Activated CD8-positive, alpha-beta T cell treated with anti-CD3 and anti-CD28 coated beads for 36 hours (primary cell): ENCODE measurements around the gene DDX41. TPM values are rescaled to one million over a fixed set of nuclear protein-coding genes. Genes with fewer than 3 reads are reported as not detected.

Experiments
- ATAC-seq: fragments of 200-7000 bp; cut with Tn5 transposase; one replicate; pipeline ENCODE4 v1.10.0; 2021; ENCODE audit warnings: mild to moderate bottlenecking, moderate library complexity
- CTCF ChIA-PET: fragments of 350-600 bp; sonication (Branson Sonifier 250); formaldehyde crosslinking; loops from one replicate; lab custom pipeline; 2021; ENCODE audit warnings: antibody characterized with exemption; lab: Charles Lee
- POLR2A ChIA-PET: fragments of 350-600 bp; sonication (Branson Sonifier 250); formaldehyde crosslinking; loops from one replicate; lab custom pipeline; 2021; ENCODE audit warnings: antibody characterized with exemption; lab: Charles Lee
- DNase-seq: peaks from one replicate; pipeline ENCODE4 v3.0.0-alpha.2; 2020
- H3K27ac Mint-ChIP-seq: one replicate; pipeline ENCODE4 v1.8.0; 2021; ENCODE audit warnings: mild to moderate bottlenecking, mixed read lengths
- H3K27me3 Mint-ChIP-seq: one replicate; pipeline ENCODE4 v1.8.0; 2021; ENCODE audit warnings: mixed read lengths
- H3K36me3 Mint-ChIP-seq: one replicate; pipeline ENCODE4 v1.8.0; 2021; ENCODE audit warnings: low read depth, mixed read lengths
- H3K4me1 Mint-ChIP-seq: one replicate; pipeline ENCODE4 v1.8.0; 2021; ENCODE audit warnings: low read depth, mixed read lengths
- H3K4me3 Mint-ChIP-seq: one replicate; pipeline ENCODE4 v1.8.0; 2021; ENCODE audit warnings: mild to moderate bottlenecking, moderate library complexity, mixed read lengths
- H3K9me3 Mint-ChIP-seq: one replicate; pipeline ENCODE4 v1.8.0; 2021; ENCODE audit warnings: mixed read lengths
- CTCF ChIP-seq: fragments of 200-600 bp; IDR thresholded peaks from one replicate; pipeline ENCODE4 v1.8.0; 2022; ENCODE audit warnings: antibody characterized with exemption, mild to moderate bottlenecking
- intact Hi-C: fragments of 100-400 bp; cut with micrococcal nuclease; formaldehyde crosslinking; loops from one replicate; pipeline ENCODE4 v1.10.0; 2022
- total RNA-seq, 2 experiments: library from RNA; stranded (reverse); gene quantifications; one replicate each; pipeline ENCODE4 v1.2.3, GENCODE V29; 2021

Gene DDX41
- total RNA-seq, 2 experiments from 2014 or later: 226 to 228 TPM

DNA sequence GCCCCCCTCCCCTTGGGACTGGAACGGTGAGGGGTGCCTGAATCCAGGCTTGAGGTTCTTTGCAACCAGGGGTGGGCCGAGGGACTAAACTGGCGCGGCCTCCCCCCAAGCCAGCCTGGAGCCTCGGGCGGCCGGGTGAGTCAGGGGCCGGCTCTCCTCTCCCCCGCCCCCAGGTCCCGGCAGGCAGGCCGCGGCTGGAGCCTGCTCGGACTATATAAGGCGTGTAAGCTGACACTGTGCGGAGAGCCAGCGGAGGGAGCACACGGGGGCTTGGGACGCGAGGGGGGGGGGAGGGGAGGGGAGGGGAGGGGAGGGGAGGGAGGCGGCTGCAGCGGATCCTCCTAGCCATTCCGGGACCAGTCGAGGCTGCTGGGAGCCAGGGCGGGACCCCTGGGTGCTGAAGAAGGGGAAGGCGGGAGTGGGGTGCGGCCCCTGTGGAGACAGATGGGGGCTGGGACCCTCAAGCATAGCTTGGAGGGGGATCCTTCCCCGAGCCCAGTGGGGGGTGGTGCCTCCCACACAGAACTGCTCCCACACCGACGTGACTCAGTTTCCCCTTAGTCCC lies 20.0 kb downstream of the DDX41 start:
- peak overlapping the region; percentile 79 for H3K4me3 Mint-ChIP-seq
- H3K27ac Mint-ChIP-seq: peak overlapping the region; percentile 49
- peaks cover 38% of the 10 kb centered on the region for H3K4me1 Mint-ChIP-seq
- POLR2A ChIA-PET: interaction anchor here (0.8 to 7.1 kb wide), 8 partner anchors 9 to 107 kb away, joined by 3 to 130 read pairs (median 6); partner anchors contain the start of genes DBN1 and DDX41
- peak; percentile 50 for DNase-seq
- H3K9me3 Mint-ChIP-seq: no peaks in the 10 kb centered on the region
- no peak for TF ChIP-seq CTCF
- peaks cover 11% of the 10 kb centered on the region for H3K27me3 Mint-ChIP-seq
- intact Hi-C loops: loop anchor here (2.0 to 5.0 kb wide), 3 partner anchors 40 to 185 kb away; partner anchors contain the start of gene MXD3
- CTCF ChIA-PET: interaction anchor here (0.6 to 4.8 kb wide), 16 partner anchors 12 to 187 kb away, joined by 3 to 30 read pairs (median 4); partner anchors contain the start of gene MXD3
- ATAC-seq: peak; percentile 2
- peaks cover 13% of the 10 kb centered on the region for H3K36me3 Mint-ChIP-seq

DNA sequence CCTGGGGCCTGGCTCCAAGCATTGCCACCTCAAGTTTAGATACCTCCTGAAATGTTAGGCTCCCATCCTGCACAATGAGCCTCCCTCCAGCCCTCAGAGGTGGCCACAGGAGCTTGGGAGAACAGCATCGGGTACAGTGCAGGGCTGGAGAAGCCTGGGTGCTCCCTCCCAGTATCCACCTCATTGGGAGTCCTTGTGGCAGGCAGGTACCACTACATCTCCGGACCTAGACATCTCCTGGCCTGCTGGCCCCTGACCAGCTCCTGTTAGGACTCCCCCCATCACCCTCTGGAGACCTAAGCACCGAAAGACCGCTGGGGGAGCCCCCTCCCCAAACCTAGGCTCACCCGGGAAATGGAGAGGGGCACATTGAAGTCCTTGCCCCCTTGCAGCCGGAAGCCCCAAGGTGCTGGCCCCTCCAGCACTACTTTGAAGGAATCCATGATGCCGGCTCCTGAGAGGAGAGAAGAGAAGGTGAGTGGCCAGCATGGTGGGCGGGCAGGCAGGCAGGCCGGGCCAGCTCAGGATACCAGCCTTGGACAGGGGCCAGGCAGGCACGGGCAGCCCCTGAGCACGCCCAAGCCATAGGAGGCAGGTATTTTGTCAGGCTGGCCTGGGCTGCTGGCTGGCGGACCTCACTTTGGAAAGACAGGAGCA lies 20.6 kb downstream of the DDX41 start:
- Mint-ChIP-seq H3K4me1 (peaks cover 38% of the 10 kb centered on the region), H3K4me3 (peak overlapping the region; percentile 71), H3K9me3 (no peaks in the 10 kb centered on the region), H3K27me3 (peaks cover 11% of the 10 kb centered on the region), H3K36me3 (peaks cover 15% of the 10 kb centered on the region), H3K27ac (no peak overlapping the region)
- DNase-seq (no peak), ATAC-seq (no peak)
- intact Hi-C loops: loop anchor here (2.0 to 5.0 kb wide), 3 partner anchors 39 to 184 kb away; partner anchors contain the start of gene MXD3
- CTCF ChIA-PET: interaction anchor here (1.2 to 4.8 kb wide), 7 partner anchors 12 to 106 kb away, joined by 3 to 30 read pairs (median 12); no protein-coding TSS in a partner anchor
- POLR2A ChIA-PET: interaction anchor here (0.8 to 7.1 kb wide), 9 partner anchors 8 to 107 kb away, joined by 3 to 130 read pairs (median 5); partner anchors contain the start of gene DBN1
- peak; percentile 47 for TF ChIP-seq CTCF

DNA sequence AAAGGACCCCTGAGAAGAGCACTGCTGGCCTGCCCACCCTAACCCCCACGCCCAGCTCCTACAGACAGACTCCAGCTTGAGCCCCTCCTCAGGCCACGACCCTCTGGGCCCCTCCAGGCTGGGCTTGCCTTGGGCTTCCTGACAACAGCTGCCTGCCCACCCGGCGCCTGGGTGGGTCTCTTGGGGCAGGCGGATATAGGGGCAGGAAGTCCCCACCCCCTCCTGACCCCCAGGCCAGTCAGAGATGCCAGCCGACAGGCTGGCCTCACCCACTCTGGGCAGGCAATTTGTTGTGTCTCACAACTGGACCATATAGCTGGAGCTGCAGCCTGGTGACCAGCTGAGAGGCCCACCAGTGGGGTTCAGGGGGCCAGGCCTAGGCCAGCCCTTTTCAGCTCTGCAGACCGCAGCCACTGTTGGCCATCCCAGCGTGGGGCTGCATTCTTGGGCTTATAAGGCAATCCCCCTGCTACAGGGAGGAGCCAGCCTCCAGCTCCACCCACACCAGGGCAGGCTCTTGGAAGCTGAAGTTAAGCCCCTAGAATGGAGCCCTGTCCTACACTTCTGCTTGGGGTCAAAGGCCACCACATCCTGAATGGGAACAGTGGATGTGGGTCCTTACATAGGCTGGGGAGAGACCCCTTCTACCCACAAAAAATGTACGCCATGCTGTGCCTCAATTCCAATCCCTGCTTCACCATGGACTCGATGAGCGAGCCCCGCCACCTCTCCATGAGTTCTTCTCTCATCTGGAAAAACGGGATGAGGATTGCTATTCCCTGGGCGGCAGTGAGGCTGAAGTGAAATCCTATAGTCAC lies 21.3 kb downstream of the DDX41 start:
- peaks cover 38% of the 10 kb centered on the region for H3K4me1 Mint-ChIP-seq
- peak overlapping the region; percentile 78 for H3K27ac Mint-ChIP-seq

More for the DNA sequence above, 21.3 kb downstream of the DDX41 start:
- Mint-ChIP-seq H3K4me3 (peak overlapping the region; percentile 71), H3K36me3 (peaks cover 20% of the 10 kb centered on the region), H3K27me3 (peaks cover 11% of the 10 kb centered on the region), H3K9me3 (no peaks in the 10 kb centered on the region)
- ATAC-seq (no peak), DNase-seq (peak; percentile 46)
- ChIA-PET CTCF (interaction anchor here (1.2 to 4.8 kb wide), 8 partner anchors 13 to 186 kb away, joined by 3 to 30 read pairs (median 5); no protein-coding TSS in a partner anchor), POLR2A (interaction anchor here (1.0 to 7.1 kb wide), 7 partner anchors 9 to 96 kb away, joined by 3 to 130 read pairs (median 4); partner anchors contain the start of genes DBN1 and TMED9)
- TF ChIP-seq CTCF: no peak
- intact Hi-C loops: loop anchor here (2.0 to 5.0 kb wide), 3 partner anchors 38 to 183 kb away; partner anchors contain the start of gene MXD3
